Aorta (tissue), 5 donors: Measurements from ENCODE around the gene FAM43A. TPM values are rescaled to one million over a fixed set of nuclear protein-coding genes. Genes with fewer than 3 reads are reported as not detected.
A peak's percentile ranks its signal among the peaks of the same experiment; 100 is the strongest.

ENCODE experiments used
- ATAC-seq: fragments of 200-7000 bp; cut with Tn5 transposase; one replicate; pipeline ENCODE4 v1.9.1; 2022; ENCODE audit warnings: moderate library complexity; ENCODE audit not compliant: low FRiP score
- DNase-seq, 2 donors: peaks; one replicate each; pipeline ENCODE4 v3.0.0-alpha.2; 2020
- H3K27ac ChIP-seq, 2 donors: one replicate each; pipeline ENCODE4 v1.5.1; 2013; ENCODE audit warnings: low read length in 2 of 2, mild to moderate bottlenecking in 2 of 2, moderate library complexity in 2 of 2, control low read depth in 1 of 2, inconsistent platforms in 1 of 2, low read depth in 1 of 2
- H3K27me3 ChIP-seq, 2 donors: one replicate each; pipeline ENCODE4 v1.6.1; 2013; ENCODE audit warnings: control low read depth in 1 of 2, low read length in 1 of 2, mild to moderate bottlenecking in 1 of 2, moderate library complexity in 1 of 2; ENCODE audit not compliant: insufficient read depth in 2 of 2, control insufficient read depth in 1 of 2
- H3K36me3 ChIP-seq, 2 donors: one replicate each; pipeline ENCODE4 v1.6.1; 2013; ENCODE audit warnings: control low read depth in 1 of 2, low read length in 1 of 2, mild to moderate bottlenecking in 1 of 2; ENCODE audit not compliant: insufficient read depth in 2 of 2, control insufficient read depth in 1 of 2
- H3K4me1 ChIP-seq, 2 donors: one replicate each; pipeline ENCODE4 v1.6.1; 2013; ENCODE audit warnings: low read length in 2 of 2, control low read depth in 1 of 2, mild to moderate bottlenecking in 1 of 2, moderate library complexity in 1 of 2; ENCODE audit not compliant: insufficient read depth in 2 of 2, control insufficient read depth in 1 of 2
- H3K4me3 ChIP-seq, 2 donors: one replicate each; pipeline ENCODE4 v1.5.1; 2013; ENCODE audit warnings: low read length in 2 of 2, control low read depth in 1 of 2, mild to moderate bottlenecking in 1 of 2
- H3K9me3 ChIP-seq: one replicate; pipeline ENCODE4 v1.6.1; 2013; ENCODE audit warnings: mild to moderate bottlenecking, low read length; ENCODE audit not compliant: control insufficient read depth
- WGBS, 2 donors: extraction: QIAGEN DNeasy Blood & Tissue Kit; methylation state at CpG; one replicate each; pipeline ENCODE4 v1.1.7; 2013; 5-methylcytosine and 5-hydroxymethylcytosine counted together
- intact Hi-C, 2 donors: fragments of 100-400 bp; cut with DNase I; formaldehyde crosslinking; loops; one replicate each; pipeline versions ENCODE4 v1.14.2 to v1.15.0; 2022
- polyA plus RNA-seq, 2 donors: library from polyadenylated mRNA; stranded (reverse); fragments of 200-250 nt; gene quantifications; one replicate each; pipeline ENCODE4 v1.2.3, GENCODE V29; 2013
- total RNA-seq, 2 donors: library from RNA; stranded (reverse); fragmentation: NEBNext Ultra II Directional; extraction: Animal tissue kit (Norgen Biotek cat#: 25700); gene quantifications; one replicate each; pipeline ENCODE4 v1.2.1, GENCODE V29; 2021
- donor health status: healthy with polysubstance abuse.
- donor health status: Bipolar disorder and iron deficiency.
- donor health status: DM: no; HTN: no; CAD: no.
- donor health status: DM: no; HTN: no; CAD: no.
- donor health status: DM: yes; HTN: yes; CAD: no.

Gene FAM43A
- total and polyA plus RNA-seq, 4 donors = 1.4 to 19.4 (median 5.2) TPM

- peak; percentile 98 for ATAC-seq
- peak within 1 kb of the TSS; percentile 50 to 93 for H3K27ac ChIP-seq
- H3K9me3 ChIP-seq = no peaks in the 10 kb centered on the region
- 0% methylated on average over 57 of the region's 57 CpGs for WGBS, 2 donors
- no peaks in the 10 kb centered on the region for H3K4me1 ChIP-seq
- H3K27me3 ChIP-seq = no peaks in the 10 kb centered on the region
- peak within 1 kb of the TSS; percentile 95 to 99 for H3K4me3 ChIP-seq
- intact Hi-C loops = loop anchor here in 1 of 2 donors (10.0 kb wide), 1 partner anchor 853 kb away; no protein-coding TSS in a partner anchor
- H3K36me3 ChIP-seq = no peaks in the 10 kb centered on the region
- DNase-seq = peak; percentile 96
These were observed 13.5 kb upstream of the FAM43A start, which contains the start of gene LSG1 for GRCh38 chr3:194671900-194672808. LSG1 (minus strand) TSS chr3:194672191; CDS start chr3:194672162, 29 bp downstream.

GRCh38 chr3:194672876-194673275 is 12.8 kb upstream of the FAM43A start:
- Histone ChIP-seq H3K4me3 (peak overlapping the region; percentile 60 to 90), H3K9me3 (no peaks in the 10 kb centered on the region), H3K27me3 (no peaks in the 10 kb centered on the region), H3K36me3 (no peaks in the 10 kb centered on the region), H3K4me1 (no peaks in the 10 kb centered on the region), H3K27ac (peak overlapping the region in 1 of 2 donors; percentile 48)
- 37 to 44% methylated on average over 5 of the region's 5 CpGs for WGBS, 2 donors
- ATAC-seq (no peak), DNase-seq (no peak)
- intact Hi-C loops = loop anchor here in 1 of 2 donors (10.0 kb wide), 1 partner anchor 852 kb away; no protein-coding TSS in a partner anchor

DNA sequence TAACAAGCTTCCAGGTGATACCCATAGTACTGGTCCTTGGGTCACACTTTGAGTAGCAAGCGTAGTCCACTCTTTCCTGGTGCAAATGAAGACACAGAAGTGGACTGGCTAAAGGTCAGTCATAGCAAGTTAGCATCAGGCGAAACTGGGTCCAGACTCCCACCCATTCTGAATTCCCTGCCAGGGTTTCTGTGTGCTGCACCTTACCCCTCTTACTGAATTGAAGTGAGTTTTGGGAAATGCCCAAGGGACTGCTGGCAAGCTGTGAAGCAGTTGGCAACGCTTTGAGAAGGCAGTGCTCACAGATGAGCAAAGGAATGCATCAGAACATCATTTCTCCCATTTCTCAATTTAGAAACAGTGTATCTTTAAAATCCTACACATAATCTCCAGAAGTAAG is 11.9 kb upstream of the FAM43A start:
- no peak overlapping the region for H3K27ac ChIP-seq
- no peaks in the 10 kb centered on the region for H3K4me1 ChIP-seq
- no peaks in the 10 kb centered on the region for H3K27me3 ChIP-seq
- intact Hi-C loops = loop anchor here in 1 of 2 donors (10.0 kb wide), 1 partner anchor 851 kb away; no protein-coding TSS in a partner anchor
- no peaks in the 10 kb centered on the region for H3K36me3 ChIP-seq
- DNase-seq (no peak), ATAC-seq (no peak)
- H3K9me3 ChIP-seq = no peaks in the 10 kb centered on the region
- no peak overlapping the region for H3K4me3 ChIP-seq
- 66% methylated on average over 3 of the region's 3 CpGs for WGBS, 2 donors

DNA sequence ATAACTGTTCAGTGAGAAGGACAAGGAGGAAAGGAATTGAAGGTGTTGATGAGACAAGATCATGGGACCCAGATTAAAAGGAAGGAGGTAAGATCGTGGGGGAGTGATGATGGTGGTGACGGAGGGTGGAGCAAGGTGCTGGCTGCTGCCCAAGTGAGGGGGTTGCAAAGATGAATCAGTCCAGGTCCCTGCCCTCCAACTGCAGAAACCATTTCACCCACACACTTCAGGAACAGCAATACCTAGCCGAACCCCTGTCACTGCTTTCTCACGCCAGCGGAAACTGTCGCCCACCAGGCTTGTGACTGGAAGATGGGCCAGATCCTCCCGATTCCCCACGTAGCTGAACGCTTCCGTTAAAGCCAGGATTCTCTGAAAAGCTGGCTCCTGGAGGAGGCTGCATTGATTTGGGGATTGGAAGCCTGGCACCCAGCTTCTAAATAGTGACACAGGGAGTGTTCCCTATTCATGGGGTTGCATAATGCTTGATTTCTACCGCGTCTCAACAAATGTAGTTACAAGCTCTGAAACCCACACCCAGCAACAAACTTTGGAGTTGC is 10.5 kb upstream of the FAM43A start:
- Histone ChIP-seq H3K9me3 (no peaks in the 10 kb centered on the region), H3K4me3 (no peak overlapping the region), H3K4me1 (no peaks in the 10 kb centered on the region), H3K27ac (no peak overlapping the region), H3K36me3 (no peaks in the 10 kb centered on the region), H3K27me3 (no peaks in the 10 kb centered on the region)
- DNase-seq (no peak), ATAC-seq (no peak)
- intact Hi-C loops = loop anchor here in 1 of 2 donors (10.0 kb wide), 1 partner anchor 850 kb away; no protein-coding TSS in a partner anchor
- 33 to 37% methylated on average over 12 of the region's 12 CpGs for WGBS, 2 donors

GRCh38 chr3:194675680-194676079 is 10.0 kb upstream of the FAM43A start:
- 6 to 7% methylated on average over 4 of the region's 4 CpGs for WGBS, 2 donors
- no peak for ATAC-seq

DNA sequence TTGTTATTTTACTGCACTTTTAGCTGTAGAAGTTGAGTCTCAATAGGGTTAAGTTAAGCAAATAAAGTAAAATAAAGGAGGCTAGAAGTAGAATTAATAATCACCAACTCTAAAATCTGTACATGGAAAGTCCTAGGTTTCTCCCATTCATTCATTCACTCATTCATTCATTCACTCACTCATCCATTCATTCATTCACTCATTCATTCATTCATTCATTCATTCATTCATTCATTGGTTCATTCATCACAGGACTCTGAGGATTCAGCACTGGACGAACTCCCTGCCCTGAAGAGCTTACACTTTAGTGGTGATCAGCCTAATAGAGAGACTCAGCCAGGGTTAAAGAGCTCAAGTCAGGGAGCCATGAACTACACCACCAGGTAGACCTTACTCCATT is 9.2 kb upstream of the FAM43A start:
- Histone ChIP-seq H3K9me3 (no peaks in the 10 kb centered on the region), H3K27ac (no peak overlapping the region), H3K4me3 (no peak overlapping the region), H3K27me3 (no peaks in the 10 kb centered on the region), H3K36me3 (no peaks in the 10 kb centered on the region), H3K4me1 (no peaks in the 10 kb centered on the region)
- ATAC-seq = no peak
- intact Hi-C loops = loop anchor here in 1 of 2 donors (10.0 kb wide), 1 partner anchor 848 kb away; no protein-coding TSS in a partner anchor
- 85 to 90% methylated on average over 1 of the region's 1 CpG for WGBS, 2 donors
- no peak for DNase-seq

More at GRCh38 chr3:194675680-194676079, 10.0 kb upstream of the FAM43A start:
- Histone ChIP-seq H3K27me3 (no peaks in the 10 kb centered on the region), H3K27ac (no peak overlapping the region), H3K4me1 (no peaks in the 10 kb centered on the region), H3K9me3 (no peaks in the 10 kb centered on the region), H3K4me3 (no peak overlapping the region), H3K36me3 (no peaks in the 10 kb centered on the region)
- DNase-seq = no peak
- intact Hi-C loops = loop anchor here in 1 of 2 donors (10.0 kb wide), 1 partner anchor 849 kb away; no protein-coding TSS in a partner anchor

GRCh38 chr3:194680888-194681615 is 4.6 kb upstream of the FAM43A start:
- WGBS, 2 donors = 75 to 81% methylated on average over 11 of the region's 11 CpGs

GRCh38 chr3:194682189-194682693 is 3.4 kb upstream of the FAM43A start:
- H3K36me3 ChIP-seq = no peaks in the 10 kb centered on the region
- intact Hi-C loops = loop anchor here (1.0 to 10.0 kb wide), 7 partner anchors 293 to 840 kb away; no protein-coding TSS in a partner anchor
- no peaks in the 10 kb centered on the region for H3K9me3 ChIP-seq
- H3K27me3 ChIP-seq = peaks cover 0 to 1% of the 10 kb centered on the region in 2 donors
- H3K27ac ChIP-seq = no peak overlapping the region
- H3K4me3 ChIP-seq = no peak overlapping the region
- no peaks in the 10 kb centered on the region for H3K4me1 ChIP-seq
- no peak for ATAC-seq
- DNase-seq = no peak
- 33 to 34% methylated on average over 4 of the region's 4 CpGs for WGBS, 2 donors

More at GRCh38 chr3:194680888-194681615, 4.6 kb upstream of the FAM43A start:
- ATAC-seq (no peak), DNase-seq (no peak)
- Histone ChIP-seq H3K9me3 (no peaks in the 10 kb centered on the region), H3K4me1 (no peaks in the 10 kb centered on the region), H3K27me3 (peaks cover 0 to 1% of the 10 kb centered on the region in 2 donors), H3K27ac (no peak overlapping the region), H3K4me3 (no peak overlapping the region), H3K36me3 (no peaks in the 10 kb centered on the region)
- intact Hi-C loops = loop anchor here (5.0 to 10.0 kb wide), 3 partner anchors 294 to 841 kb away; no protein-coding TSS in a partner anchor
